HepG2 (cell line): ENCODE data around the gene DNAJC7. TPM values are rescaled to one million over a fixed set of nuclear protein-coding genes. Genes with fewer than 3 reads are reported as not detected.

ENCODE experiments used
- ATF7-NPFF ChIP-seq: sonication (generic); formaldehyde crosslinking; IDR thresholded peaks from 2 replicates; pipeline ENCODE4 v1.8.1; 2023; ENCODE audit warnings: mild to moderate bottlenecking, low read depth, missing genetic modification reagents, moderate library complexity
- DZIP1 ChIP-seq: sonication (generic); formaldehyde crosslinking; IDR thresholded peaks from 2 replicates; pipeline ENCODE4 v1.5.0; 2020; ENCODE audit warnings: mild to moderate bottlenecking, missing genetic modification reagents
- ETV5 ChIP-seq: IDR thresholded peaks from 2 replicates; pipeline ENCODE4 v1.6.1; 2018; ENCODE audit warnings: missing biosample characterization, missing genetic modification reagents, inconsistent platforms, borderline replicate concordance
- HNF1A ChIP-seq, 2 experiments: sonication (generic) in 1 of 2; formaldehyde crosslinking in 1 of 2; IDR thresholded peaks; 2 replicates each; pipeline versions ENCODE4 v1.4.0 to v1.6.1; 2016 to 2020; ENCODE audit warnings: borderline replicate concordance in 1 of 2, low read depth in 1 of 2, mild to moderate bottlenecking in 1 of 2, missing genetic modification reagents in 1 of 2
- HNRNPLL ChIP-seq: fragments of 200-400 bp; formaldehyde crosslinking; IDR thresholded peaks from 2 replicates; pipeline ENCODE4 v1.6.1; 2017; ENCODE audit warnings: mild to moderate bottlenecking, low read depth, low read length; ENCODE audit not compliant: poor library complexity, severe bottlenecking
- NFE2L1 ChIP-seq: sonication (generic); formaldehyde crosslinking; IDR thresholded peaks from 2 replicates; pipeline ENCODE4 v1.4.0; 2020; ENCODE audit warnings: missing genetic modification reagents, mild to moderate bottlenecking, borderline replicate concordance
- RBM39 ChIP-seq: fragments of 200-400 bp; formaldehyde crosslinking; IDR thresholded peaks from one replicate; pipeline ENCODE4 v1.6.1; 2018; ENCODE audit warnings: antibody characterized with exemption, mild to moderate bottlenecking, low read depth, low read length; ENCODE audit not compliant: poor library complexity, severe bottlenecking
- SMYD3 ChIP-seq: sonication (generic); formaldehyde crosslinking; IDR thresholded peaks from 2 replicates; pipeline ENCODE4 v1.8.1; 2023; ENCODE audit warnings: mild to moderate bottlenecking, missing genetic modification reagents
- ZNF263 ChIP-seq: sonication (generic); formaldehyde crosslinking; IDR thresholded peaks from 2 replicates; pipeline ENCODE4 v1.4.0; 2020; ENCODE audit warnings: missing genetic modification reagents
- polyA plus RNA-seq, 8 experiments: library from polyadenylated mRNA; depleted of rRNA in 3 of 8; stranded (reverse) in 7 of 8; unstranded in 1 of 8; fragments of >200 nt; fragmentation: Illumina TruSeq in 4 of 8; extraction: Trizol in 4 of 8; gene quantifications; 2 replicates each; pipeline versions ENCODE4 v1.2.1 to v1.2.3, GENCODE V29; 2011 to 2016; ENCODE audit warnings: low read depth in 4 of 8, missing spikeins in 1 of 8, mixed read lengths in 1 of 8; ENCODE audit not compliant: insufficient read depth in 1 of 8
- total RNA-seq, 5 experiments: library from RNA; depleted of rRNA; stranded (reverse); fragments of >200 nt; fragmentation: Illumina TruSeq; extraction: Trizol; gene quantifications; 2 replicates each; pipeline ENCODE4 v1.2.3, GENCODE V29; 2016; ENCODE audit warnings: low read depth in 1 of 5
- TF ChIP-seq, protein P1 (sequence below): sonication (generic); formaldehyde crosslinking; IDR thresholded peaks from 2 replicates; pipeline ENCODE4 v1.4.0; 2020; ENCODE audit warnings: missing genetic modification reagents, borderline replicate concordance

DNAJC7 gene
- total and polyA plus RNA-seq, 2 of the 13 experiments (the other 11 are each of a cell fraction or from before 2014, with no cell fraction given), result 47.7 to 132 TPM

DNA sequence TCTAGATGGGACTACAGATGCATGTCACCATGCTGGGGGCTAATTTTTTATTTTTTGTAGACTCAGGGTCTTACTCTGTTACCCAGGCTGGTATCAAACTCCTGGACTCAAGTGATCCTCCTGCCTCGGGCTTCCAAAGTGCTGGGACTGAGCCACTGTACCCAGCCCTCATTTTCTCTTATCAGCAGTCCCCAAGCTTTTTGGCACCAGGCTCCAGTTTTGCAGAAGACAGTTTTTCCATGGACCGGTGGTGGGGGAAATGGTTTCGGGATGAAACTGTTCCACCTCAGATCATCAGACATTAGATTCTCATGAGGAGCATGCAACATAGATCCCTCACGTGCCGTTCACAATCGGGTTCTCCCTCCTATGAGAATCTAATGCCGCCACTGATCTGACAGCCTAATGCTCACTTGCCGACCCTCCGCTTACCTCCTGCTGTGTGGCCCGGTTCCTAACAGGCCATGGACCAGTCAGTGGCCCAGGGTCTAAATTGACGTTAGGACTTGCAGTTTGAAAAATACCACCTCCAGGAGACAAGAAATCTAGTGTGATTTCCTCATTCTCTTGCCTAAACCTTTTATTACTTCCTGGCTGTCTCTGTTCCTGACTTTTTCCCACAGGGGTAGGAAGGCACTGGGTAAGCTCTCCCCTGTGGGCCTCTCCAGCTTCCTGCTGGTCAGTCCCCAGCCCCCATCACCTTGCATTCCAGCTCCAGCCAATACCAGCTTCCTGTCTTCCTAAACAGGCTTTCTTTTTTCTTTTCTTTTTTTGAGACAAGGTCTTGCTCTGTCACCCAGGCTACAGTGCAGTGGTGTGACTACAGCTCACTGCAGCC is 60.0 kb downstream of the DNAJC7 start (continued):
- TF ChIP-seq, protein P1, sequence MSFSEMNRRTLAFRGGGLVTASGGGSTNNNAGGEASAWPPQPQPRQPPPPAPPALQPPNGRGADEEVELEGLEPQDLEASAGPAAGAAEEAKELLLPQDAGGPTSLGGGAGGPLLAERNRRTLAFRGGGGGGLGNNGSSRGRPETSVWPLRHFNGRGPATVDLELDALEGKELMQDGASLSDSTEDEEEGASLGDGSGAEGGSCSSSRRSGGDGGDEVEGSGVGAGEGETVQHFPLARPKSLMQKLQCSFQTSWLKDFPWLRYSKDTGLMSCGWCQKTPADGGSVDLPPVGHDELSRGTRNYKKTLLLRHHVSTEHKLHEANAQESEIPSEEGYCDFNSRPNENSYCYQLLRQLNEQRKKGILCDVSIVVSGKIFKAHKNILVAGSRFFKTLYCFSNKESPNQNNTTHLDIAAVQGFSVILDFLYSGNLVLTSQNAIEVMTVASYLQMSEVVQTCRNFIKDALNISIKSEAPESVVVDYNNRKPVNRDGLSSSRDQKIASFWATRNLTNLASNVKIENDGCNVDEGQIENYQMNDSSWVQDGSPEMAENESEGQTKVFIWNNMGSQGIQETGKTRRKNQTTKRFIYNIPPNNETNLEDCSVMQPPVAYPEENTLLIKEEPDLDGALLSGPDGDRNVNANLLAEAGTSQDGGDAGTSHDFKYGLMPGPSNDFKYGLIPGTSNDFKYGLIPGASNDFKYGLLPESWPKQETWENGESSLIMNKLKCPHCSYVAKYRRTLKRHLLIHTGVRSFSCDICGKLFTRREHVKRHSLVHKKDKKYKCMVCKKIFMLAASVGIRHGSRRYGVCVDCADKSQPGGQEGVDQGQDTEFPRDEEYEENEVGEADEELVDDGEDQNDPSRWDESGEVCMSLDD (CRISPR knock-in tag), result no peak
- TF ChIP-seq HNF1A (IDR thresholded peaks at IDR 0.05; ENCODE audit: low read depth), result no peak
- TF ChIP-seq HNF1A (CRISPR knock-in tag; IDR thresholded peaks at IDR 0.05; ENCODE audit: borderline replicate concordance), result no peak
- TF ChIP-seq ETV5 (CRISPR knock-in tag), result peak; percentile 95
- TF ChIP-seq ATF7-NPFF (CRISPR knock-in tag), result no peak
- no peak for TF ChIP-seq SMYD3 (CRISPR knock-in tag)
- TF ChIP-seq NFE2L1 (CRISPR knock-in tag), result no peak
- no peak for TF ChIP-seq HNRNPLL
- no peak for TF ChIP-seq ZNF263 (CRISPR knock-in tag)
- no peak for TF ChIP-seq DZIP1 (CRISPR knock-in tag)
- TF ChIP-seq RBM39, result no peak
